Measurements from ENCODE around the gene UGCG.
"Not testable (repeated sequence)": the region's sequence is repeated elsewhere in the genome, so short reads cannot be mapped to it uniquely, and the experiment has no call there.

UGCG gene

DNA sequence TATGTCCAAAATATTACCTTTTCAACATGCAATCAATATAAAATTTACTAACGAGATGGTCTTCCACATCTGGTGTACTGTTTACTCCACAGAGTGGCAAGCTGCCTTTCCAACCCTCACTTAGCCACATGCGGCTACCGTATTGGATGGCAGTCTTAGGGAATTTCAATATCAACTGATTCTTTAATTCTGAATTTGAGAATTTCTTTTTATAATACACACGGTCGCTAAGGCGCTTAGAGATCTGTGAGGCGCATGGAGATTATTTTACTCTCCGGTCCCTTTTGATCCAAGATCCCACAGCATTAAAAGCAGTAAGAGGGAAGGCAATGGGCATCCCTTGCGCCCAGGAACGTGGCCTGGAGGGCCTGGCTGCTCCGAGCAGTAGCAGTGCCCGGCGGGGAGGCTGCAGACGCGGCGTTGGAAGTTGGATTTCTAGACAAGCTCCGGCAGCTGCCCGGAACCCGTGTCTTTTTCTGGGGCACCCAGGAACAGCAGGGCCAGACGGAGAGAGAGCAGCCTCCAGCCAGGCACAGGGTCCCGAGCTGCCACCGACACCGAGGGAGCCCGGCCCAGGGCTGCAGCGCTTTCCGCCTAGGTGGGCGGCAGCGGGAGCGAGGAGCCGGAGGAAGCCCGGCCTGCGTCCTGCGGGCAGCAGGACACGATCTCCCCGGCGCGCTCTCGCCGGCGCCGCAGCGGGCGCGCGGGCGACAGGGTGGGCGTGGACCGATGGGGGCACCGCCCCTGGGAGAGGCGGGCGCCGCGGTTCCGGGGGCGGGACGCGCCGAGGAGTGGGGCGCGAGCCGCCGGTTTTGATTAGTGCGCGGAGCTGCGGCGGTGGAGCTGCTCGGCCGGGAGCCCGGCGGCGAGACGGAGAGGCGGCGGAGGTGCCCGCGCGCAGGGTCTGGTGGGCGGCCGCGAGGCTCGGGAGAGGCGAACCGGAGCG lies at the start of gene UGCG:
TSS of gene UGCG (plus strand) at position 819 of the 946 bp plus-strand sequence. CDS start 402 bp downstream, outside the sequence.
- DNase-seq, result peak; percentile 83 to 86

- no peak for DNase-seq
These were observed 45.1 kb upstream of the UGCG start for GRCh38 chr9:111851553-111851952.

GRCh38 chr9:111852291-111852690 lies 44.3 kb upstream of the UGCG start:
- DNase-seq, result no peak

DNA sequence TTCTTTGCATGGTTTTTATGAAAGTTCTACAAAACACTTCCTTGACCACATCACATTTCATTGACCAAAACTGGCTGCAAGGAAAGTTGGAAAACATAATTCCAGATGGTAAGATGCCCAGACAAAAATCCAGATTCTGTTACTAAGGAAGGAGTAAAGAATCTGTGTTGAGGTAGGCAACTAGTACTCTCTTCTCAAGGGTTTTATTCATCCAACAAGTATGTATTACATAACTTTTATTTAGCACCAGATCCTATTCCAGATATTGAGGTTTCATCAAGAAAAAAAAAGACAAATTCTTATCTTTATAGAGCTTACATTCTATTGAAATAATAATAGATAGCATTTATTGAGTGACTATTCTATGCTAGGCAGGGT lies 43.2 kb upstream of the UGCG start:
- DNase-seq, result no peak

DNA sequence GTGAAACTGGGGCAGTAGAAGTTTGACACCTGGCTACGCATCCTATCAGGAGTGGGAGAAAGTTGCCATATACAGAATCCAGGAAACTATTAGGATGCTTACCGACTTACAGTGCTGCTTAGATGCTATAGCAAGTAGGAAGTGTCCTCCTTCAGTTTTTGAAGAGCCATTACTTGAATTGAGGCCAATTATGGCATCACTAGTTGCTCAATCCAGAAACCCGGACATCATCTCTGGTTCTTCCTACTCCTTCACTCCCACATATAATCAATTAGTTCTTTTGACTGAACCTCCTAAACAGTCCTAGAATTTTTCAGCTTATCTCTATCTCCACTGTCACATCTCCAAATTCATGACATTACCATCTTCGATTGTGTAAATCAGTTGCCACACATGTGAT lies 41.8 kb upstream of the UGCG start:
- no peak for DNase-seq

GRCh38 chr9:111857555-111858211 lies 38.9 kb upstream of the UGCG start:
- no peak for DNase-seq

DNA sequence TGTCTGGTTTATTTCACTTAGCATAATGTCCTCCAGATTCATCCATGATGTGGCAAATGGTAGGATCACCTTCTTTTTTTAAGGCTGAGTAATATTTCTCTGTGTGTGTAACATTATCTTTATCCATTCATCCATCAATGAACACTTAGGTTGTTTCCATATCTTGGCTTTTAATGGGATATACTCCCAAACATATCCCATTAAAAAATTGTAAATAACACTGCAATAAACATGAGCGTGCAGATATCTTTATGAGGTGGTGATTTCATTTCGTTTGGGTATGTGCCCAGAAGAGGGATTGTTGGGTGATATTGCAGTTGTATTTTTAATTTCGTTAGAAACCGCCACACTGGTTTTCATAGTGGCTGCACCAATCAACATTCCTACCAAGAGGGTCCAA lies 36.2 kb upstream of the UGCG start:
- no peak for DNase-seq

DNA sequence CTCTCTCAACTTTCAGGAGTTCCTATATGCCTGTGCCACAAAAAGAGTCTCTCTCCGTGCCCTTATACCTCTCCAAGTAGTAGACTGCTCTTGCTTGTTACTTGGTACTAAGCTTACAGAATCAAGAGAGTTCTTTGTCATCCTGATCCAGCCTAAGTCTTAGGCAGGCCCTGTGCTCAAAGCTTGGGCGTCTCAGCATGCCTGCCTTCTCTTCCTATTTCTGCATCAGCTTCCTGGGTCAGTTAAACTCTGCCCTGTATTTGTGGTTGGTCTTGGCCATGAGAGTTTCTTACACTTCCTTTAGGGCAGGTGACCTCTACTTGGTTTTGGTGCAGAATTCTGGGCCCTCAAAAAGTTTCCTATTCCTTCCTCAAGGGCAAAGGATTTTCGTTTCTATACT lies 33.0 kb upstream of the UGCG start:
- DNase-seq, result no peak

DNA sequence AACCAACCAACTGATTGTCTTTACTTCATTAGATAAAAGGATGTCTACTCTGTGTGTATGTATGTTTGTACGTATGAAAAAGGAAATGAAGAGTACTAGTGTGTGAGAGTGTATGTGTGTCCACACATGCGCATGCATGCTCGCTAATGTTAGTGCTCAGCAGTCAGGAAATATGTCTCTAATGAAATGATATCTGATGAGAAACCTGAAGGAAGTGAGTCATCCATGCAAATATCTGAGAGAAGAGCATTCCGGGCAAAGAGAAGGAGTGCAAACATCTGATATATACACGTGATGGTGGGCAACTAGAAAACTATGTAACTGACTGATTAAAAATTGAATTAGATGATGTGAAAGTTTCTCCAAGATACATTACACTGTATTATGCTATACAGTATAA lies 29.6 kb upstream of the UGCG start:
- peak; percentile 12 to 44 for DNase-seq

DNA sequence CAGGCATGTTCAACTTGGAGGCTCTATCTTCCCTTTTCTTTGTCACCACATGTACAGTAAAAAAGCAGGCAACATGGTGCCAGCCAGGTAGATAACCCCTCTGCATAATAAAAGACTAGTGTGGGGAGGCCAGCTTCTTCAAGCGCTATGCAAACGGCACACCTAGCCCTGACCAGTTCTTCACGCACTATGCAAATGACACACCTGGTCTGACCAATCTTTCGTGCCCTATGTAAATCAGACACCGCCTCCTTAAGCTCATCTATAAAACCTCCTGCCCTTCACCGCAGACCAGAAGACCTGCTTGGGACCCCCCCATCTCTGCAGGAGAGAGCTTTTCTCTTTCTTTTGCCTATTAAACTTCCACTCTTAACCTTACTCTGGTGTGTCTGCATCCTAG lies 28.1 kb upstream of the UGCG start:
- no peak for DNase-seq

DNA sequence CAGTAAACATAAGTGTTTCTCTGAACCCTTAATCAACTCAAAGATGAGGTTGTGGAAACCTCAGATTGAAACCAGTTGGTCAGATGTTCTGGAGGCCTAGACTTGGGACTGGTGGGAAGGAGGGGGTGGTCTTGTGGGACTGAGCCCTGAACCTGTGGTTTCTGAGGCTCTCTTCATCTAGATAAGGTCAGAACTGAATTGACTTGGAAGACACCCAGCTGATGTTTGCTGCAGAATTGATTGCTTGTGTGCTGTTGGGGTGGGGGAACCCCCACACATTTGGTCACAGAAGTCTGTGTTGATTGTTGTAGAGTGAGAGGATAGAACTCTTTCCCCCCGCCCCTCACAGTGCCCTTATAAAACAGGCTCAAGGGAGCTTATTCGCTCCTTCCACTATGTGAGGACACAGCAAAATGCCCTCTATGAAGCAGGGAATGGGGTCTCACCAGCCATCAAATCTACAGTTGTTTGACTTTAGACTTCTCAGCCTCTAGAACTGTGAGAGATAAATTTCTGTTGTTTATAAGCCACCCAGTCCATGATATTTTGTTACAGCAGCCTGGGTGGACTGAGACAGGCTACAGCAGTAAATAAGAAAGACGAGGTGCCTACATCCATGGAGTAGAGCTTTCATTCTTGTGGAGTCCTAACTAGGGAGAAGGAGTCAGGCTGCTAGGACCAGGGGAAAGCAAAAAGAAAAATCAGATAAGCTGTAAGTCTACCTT lies 25.7 kb upstream of the UGCG start:
- DNase-seq, result no peak

DNA sequence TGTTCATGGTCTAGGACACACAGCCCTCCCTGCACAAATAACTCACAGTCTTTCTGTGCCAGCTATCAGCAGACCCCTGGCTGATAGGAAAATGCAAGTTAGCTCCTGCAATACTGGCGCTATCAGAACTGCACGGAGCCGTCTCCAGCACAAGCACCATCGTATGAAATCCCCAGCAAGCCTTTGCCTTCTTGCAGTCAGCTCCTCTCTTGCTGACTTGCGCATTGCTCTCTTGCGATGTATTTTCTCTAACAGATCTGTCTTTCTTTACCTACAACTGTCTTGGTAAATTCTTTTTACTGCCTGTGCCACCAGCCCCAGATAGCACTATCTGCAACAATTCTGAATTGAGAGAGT lies 25.1 kb upstream of the UGCG start:
- no peak for DNase-seq

DNA sequence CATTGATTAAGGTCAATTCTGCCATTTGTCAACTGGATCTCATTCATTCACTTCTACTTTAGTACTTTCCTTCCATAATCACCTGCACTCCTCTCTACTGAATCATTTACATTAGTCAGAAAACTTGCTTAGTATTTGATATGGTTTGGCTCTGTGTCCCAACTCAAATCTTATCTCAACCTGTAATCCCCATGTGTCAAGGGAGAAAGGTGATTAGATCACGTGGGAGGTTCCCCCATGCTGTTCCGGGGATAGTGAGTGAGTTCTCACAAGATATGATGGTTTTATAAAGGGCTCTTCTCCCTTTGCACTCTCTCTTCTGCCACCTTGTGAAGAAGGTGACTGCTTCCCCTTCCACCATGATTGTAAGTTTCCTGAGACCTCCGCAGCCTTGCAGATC lies 23.7 kb upstream of the UGCG start:
- no peak for DNase-seq

DNA sequence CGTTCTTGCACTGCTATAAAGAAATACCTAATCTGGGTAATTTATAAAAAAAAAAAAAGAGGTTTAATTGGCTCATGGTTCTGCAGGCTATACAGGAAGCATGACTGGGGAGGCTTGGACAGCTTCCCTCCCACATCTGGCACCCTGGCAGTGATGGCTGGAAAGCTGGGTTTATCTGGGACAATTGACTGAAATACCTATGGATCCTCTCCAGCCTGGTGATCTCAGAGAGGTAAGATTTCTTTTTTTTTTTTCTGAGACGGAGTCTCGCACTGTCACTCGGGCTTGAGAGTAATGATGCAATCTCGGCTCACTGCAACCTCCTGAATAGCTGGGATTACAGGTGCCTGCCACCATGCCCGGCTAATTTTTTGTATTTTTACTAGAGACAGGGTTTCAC lies 22.7 kb upstream of the UGCG start:
- DNase-seq, result no peak

DNA sequence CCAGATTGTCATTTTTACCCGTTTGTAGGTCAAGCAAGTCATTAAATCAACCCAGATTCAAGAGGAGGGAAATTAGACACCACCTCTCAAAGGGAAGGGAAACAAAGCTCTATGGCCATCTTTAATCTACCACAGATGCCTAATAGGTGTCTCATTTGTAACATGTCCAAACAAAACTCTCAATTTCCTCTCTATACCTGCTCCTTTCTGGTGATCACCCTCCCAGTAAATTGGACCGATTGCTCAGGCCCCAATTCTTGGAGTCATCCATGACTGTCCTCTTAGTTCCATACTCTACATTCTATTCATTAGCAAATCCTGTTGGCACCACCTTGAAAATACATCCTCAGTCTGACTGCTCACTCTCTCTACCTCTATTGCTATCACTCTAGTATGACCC lies 22.1 kb upstream of the UGCG start:
- no peak for DNase-seq

GRCh38 chr9:111875291-111875690 lies 21.3 kb upstream of the UGCG start:
- DNase-seq, result not testable (repeated sequence)

GRCh38 chr9:111875691-111876090 lies 20.9 kb upstream of the UGCG start:
- DNase-seq, result not testable (repeated sequence)

DNA sequence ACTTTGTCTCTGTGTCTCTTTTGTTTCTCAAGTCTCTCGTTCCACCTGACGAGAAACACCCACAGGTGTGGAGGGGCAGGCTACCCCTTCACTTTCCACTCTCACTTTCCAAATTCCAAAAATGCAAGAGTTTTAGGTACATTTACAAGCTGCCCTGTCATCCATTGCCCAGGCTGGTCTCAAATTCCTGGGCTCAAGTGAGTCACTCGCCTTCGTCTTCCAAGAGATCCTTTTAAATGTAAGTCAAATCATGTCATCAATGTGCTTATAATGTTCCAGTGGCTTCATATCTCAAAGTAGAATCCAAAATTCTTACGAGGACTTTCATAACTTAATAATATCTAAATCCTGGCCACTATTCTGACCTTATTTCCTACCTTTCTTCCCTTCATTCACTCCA lies 20.4 kb upstream of the UGCG start:
- DNase-seq, result no peak

GRCh38 chr9:111877420-111877819 lies 19.2 kb upstream of the UGCG start:
- no peak for DNase-seq

GRCh38 chr9:111878946-111879345 lies 17.7 kb upstream of the UGCG start:
- DNase-seq, result no peak

DNA sequence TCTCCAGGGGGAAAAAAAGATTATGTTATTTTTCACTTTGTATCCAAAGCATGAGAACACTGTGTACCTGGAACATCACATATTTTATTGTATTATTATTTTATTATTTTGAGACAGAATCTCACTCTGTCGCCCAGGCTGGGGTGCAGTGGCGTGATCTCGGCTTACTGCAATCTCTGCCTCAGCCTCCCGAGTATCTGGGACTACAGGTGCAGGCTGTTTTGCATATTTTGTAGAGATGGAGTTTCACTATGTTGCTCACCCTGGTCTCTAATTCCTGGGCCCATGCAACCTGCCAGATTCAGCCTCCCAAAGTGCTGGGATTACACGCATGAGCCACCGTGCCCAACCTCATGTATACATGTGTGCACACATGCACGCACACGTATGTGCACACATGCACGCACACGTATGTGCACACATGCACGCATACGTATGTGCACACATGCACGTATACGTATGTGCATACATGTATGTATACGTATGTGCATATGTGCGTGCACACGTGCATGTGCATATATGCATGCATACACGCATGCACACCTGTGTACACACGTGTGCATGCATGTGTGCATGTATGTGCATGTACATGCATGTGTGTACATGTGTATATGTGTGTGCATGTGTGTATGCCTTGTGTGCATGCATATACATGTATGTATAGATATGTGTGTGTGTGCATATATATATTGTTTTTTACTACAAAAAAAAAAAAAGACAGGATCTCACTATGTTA lies 9.5 kb upstream of the UGCG start:
- DNase-seq, result no peak

DNA sequence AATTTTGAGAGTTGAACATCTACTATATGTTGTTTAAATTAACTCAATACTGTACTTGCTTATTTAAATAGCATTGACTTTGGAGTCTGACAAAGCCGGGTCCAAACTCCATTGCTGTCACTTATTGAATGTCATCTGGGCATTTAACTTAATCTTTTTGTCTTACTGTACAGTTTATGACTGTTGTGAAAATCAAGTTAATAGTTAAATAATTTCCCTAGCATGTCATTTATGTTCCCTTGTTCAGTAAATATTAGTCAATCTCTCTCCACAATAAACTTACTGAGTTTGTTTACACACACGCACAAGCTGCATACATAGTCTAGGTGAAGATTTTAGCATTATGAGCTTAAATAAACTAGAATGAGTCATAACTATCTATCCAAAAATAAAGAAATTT lies 6.3 kb upstream of the UGCG start:
- DNase-seq, result no peak

GRCh38 chr9:111890867-111891266 lies 5.7 kb upstream of the UGCG start:
- not testable (repeated sequence) for DNase-seq
